Glutamatergic neuron (in vitro differentiated cells): ENCODE measurements around the gene NPAT. TPM values are rescaled to one million over a fixed set of nuclear protein-coding genes. Genes with fewer than 3 reads are reported as not detected.

Experiments
- DNase-seq: peaks from one replicate; pipeline ENCODE4 v3.0.0; 2022
- H3K27ac Mint-ChIP-seq: one replicate; pipeline ENCODE4 v1.8.0; 2020; ENCODE audit warnings: mild to moderate bottlenecking, mixed read lengths, inconsistent platforms; ENCODE audit not compliant: unreplicated experiment
- H3K27me3 Mint-ChIP-seq: one replicate; pipeline ENCODE4 v1.8.0; 2020; ENCODE audit warnings: mild to moderate bottlenecking, moderate library complexity, mixed read lengths, inconsistent platforms; ENCODE audit not compliant: unreplicated experiment
- H3K36me3 Mint-ChIP-seq: one replicate; pipeline ENCODE4 v1.8.0; 2020; ENCODE audit warnings: mild to moderate bottlenecking, mixed read lengths, inconsistent platforms; ENCODE audit not compliant: unreplicated experiment
- H3K4me1 Mint-ChIP-seq: one replicate; pipeline ENCODE4 v1.8.0; 2020; ENCODE audit warnings: mild to moderate bottlenecking, low read depth, mixed read lengths, inconsistent platforms; ENCODE audit not compliant: unreplicated experiment
- H3K4me3 Mint-ChIP-seq: one replicate; pipeline ENCODE4 v1.8.0; 2020; ENCODE audit warnings: mild to moderate bottlenecking, mixed read lengths, inconsistent platforms; ENCODE audit not compliant: unreplicated experiment
- H3K9me3 Mint-ChIP-seq: one replicate; pipeline ENCODE4 v1.8.0; 2020; ENCODE audit warnings: mild to moderate bottlenecking, moderate library complexity, mixed read lengths, inconsistent platforms; ENCODE audit not compliant: unreplicated experiment
- CTCF ChIP-seq: fragments of 200-600 bp; sonication (generic); IDR thresholded peaks from one replicate; pipeline ENCODE4 v1.5.0; 2021; ENCODE audit not compliant: partially characterized antibody, unreplicated experiment
- total RNA-seq: library from RNA; stranded (reverse); fragmentation: NEBNext Ultra II Directional; extraction: Animal tissue kit (Norgen Biotek cat#: 25700); gene quantifications from one replicate; pipeline ENCODE4 v1.2.1, GENCODE V29; 2021; ENCODE audit not compliant: unreplicated experiment

NPAT gene
- total RNA-seq, 1 donor from 2014 or later = 16.3 TPM

- H3K9me3 Mint-ChIP-seq = peaks cover 2% of the 10 kb centered on the region
- no peaks in the 10 kb centered on the region for H3K27me3 Mint-ChIP-seq
- peaks cover 29% of the 10 kb centered on the region for H3K36me3 Mint-ChIP-seq
- H3K4me3 Mint-ChIP-seq = no peak overlapping the region
- no peak for DNase-seq
- no peak for TF ChIP-seq CTCF
- H3K4me1 Mint-ChIP-seq = peaks cover 3% of the 10 kb centered on the region
- no peak overlapping the region for H3K27ac Mint-ChIP-seq
Observed at GRCh38 chr11:108204376-108204775, 18.1 kb downstream of the NPAT start.

- peaks cover under 1% of the 10 kb centered on the region for H3K27me3 Mint-ChIP-seq
- TF ChIP-seq CTCF = no peak
- H3K4me1 Mint-ChIP-seq = peaks cover 3% of the 10 kb centered on the region
- H3K27ac Mint-ChIP-seq = no peak overlapping the region
- peaks cover 3% of the 10 kb centered on the region for H3K9me3 Mint-ChIP-seq
- H3K36me3 Mint-ChIP-seq = peaks cover 29% of the 10 kb centered on the region
- H3K4me3 Mint-ChIP-seq = no peak overlapping the region
- no peak for DNase-seq
Observed at GRCh38 chr11:108203075-108203474, 19.4 kb downstream of the NPAT start.

GRCh38 chr11:108199446-108200321 lies 22.8 kb downstream of the NPAT start:
- H3K27ac Mint-ChIP-seq = peak overlapping the region; percentile 28
- peaks cover 8% of the 10 kb centered on the region for H3K36me3 Mint-ChIP-seq
- no peak overlapping the region for H3K4me3 Mint-ChIP-seq
- H3K4me1 Mint-ChIP-seq = peaks cover 5% of the 10 kb centered on the region
- peaks cover 2% of the 10 kb centered on the region for H3K27me3 Mint-ChIP-seq
- H3K9me3 Mint-ChIP-seq = peaks cover 1% of the 10 kb centered on the region
- no peak for DNase-seq
- TF ChIP-seq CTCF = no peak

GRCh38 chr11:108198833-108199232 lies 23.6 kb downstream of the NPAT start:
- Mint-ChIP-seq H3K4me1 (peaks cover 5% of the 10 kb centered on the region), H3K9me3 (peaks cover 1% of the 10 kb centered on the region), H3K27me3 (peaks cover 2% of the 10 kb centered on the region), H3K27ac (no peak overlapping the region), H3K36me3 (peaks cover 2% of the 10 kb centered on the region), H3K4me3 (no peak overlapping the region)
- DNase-seq = no peak
- TF ChIP-seq CTCF = no peak

- Mint-ChIP-seq H3K27ac (no peak overlapping the region), H3K27me3 (peaks cover 2% of the 10 kb centered on the region), H3K4me1 (peaks cover 5% of the 10 kb centered on the region), H3K9me3 (peaks cover 1% of the 10 kb centered on the region), H3K4me3 (no peak overlapping the region), H3K36me3 (no peaks in the 10 kb centered on the region)
- no peak for TF ChIP-seq CTCF
- no peak for DNase-seq
Observed at GRCh38 chr11:108197351-108197750, 25.1 kb downstream of the NPAT start.
